ENCODE results near the gene GPD2. TPM values are rescaled to one million over a fixed set of nuclear protein-coding genes. Genes with fewer than 3 reads are reported as not detected.

Gene GPD2
- polyA plus RNA-seq, 1 donor from 2014 or later = 3.5 TPM

- Histone ChIP-seq H3K9me2 (ENCODE audit: insufficient read depth, low read length) (no peaks in the 10 kb centered on the region), H3K36me3 (ENCODE audit: insufficient read depth, low read length) (no peaks in the 10 kb centered on the region), H3K9ac (ENCODE audit: low read length) (no peak overlapping the region), H3K27ac (ENCODE audit: low read length) (no peak overlapping the region), H3K4me2 (ENCODE audit: low read length) (no peak overlapping the region), H3K79me2 (replicated peaks; ENCODE audit: insufficient read depth, low read length) (no peaks in the 10 kb centered on the region), H2AFZ (ENCODE audit: low read depth, low read length) (no peak overlapping the region), H3K9me3 (ENCODE audit: low read length) (no peaks in the 10 kb centered on the region), H3K4me3 (ENCODE audit: low read length) (no peak overlapping the region), H3F3A (ENCODE audit: insufficient read depth, low read length, poor library complexity, severe bottlenecking) (no peaks in the 10 kb centered on the region), H4K20me1 (ENCODE audit: insufficient read depth) (no peaks in the 10 kb centered on the region), H3K27me3 (ENCODE audit: insufficient read depth, low read depth, low read length) (no peaks in the 10 kb centered on the region)
- TF ChIP-seq EZH2 (IDR thresholded peaks at IDR 0.05; ENCODE audit: borderline replicate concordance, insufficient read depth, low read length, poor library complexity, severe bottlenecking) (no peak), MXI1 (conservative IDR thresholded peaks at IDR 0.05; ENCODE audit: poor library complexity, severe bottlenecking) (no peak), TAF1 (IDR thresholded peaks at IDR 0.05; ENCODE audit: low read depth) (no peak), RAD21 (conservative IDR thresholded peaks at IDR 0.05) (no peak), POLR2AphosphoS5 (IDR thresholded peaks at IDR 0.05) (no peak), SMC3 (conservative IDR thresholded peaks at IDR 0.05; ENCODE audit: poor library complexity) (no peak), EP300 (conservative IDR thresholded peaks at IDR 0.05; ENCODE audit: poor library complexity, severe bottlenecking) (no peak)
- TF ChIP-seq, protein P1, sequence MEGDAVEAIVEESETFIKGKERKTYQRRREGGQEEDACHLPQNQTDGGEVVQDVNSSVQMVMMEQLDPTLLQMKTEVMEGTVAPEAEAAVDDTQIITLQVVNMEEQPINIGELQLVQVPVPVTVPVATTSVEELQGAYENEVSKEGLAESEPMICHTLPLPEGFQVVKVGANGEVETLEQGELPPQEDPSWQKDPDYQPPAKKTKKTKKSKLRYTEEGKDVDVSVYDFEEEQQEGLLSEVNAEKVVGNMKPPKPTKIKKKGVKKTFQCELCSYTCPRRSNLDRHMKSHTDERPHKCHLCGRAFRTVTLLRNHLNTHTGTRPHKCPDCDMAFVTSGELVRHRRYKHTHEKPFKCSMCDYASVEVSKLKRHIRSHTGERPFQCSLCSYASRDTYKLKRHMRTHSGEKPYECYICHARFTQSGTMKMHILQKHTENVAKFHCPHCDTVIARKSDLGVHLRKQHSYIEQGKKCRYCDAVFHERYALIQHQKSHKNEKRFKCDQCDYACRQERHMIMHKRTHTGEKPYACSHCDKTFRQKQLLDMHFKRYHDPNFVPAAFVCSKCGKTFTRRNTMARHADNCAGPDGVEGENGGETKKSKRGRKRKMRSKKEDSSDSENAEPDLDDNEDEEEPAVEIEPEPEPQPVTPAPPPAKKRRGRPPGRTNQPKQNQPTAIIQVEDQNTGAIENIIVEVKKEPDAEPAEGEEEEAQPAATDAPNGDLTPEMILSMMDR (IDR thresholded peaks at IDR 0.05; ENCODE audit: poor library complexity, severe bottlenecking) = no peak
- TF ChIP-seq, protein P2, sequence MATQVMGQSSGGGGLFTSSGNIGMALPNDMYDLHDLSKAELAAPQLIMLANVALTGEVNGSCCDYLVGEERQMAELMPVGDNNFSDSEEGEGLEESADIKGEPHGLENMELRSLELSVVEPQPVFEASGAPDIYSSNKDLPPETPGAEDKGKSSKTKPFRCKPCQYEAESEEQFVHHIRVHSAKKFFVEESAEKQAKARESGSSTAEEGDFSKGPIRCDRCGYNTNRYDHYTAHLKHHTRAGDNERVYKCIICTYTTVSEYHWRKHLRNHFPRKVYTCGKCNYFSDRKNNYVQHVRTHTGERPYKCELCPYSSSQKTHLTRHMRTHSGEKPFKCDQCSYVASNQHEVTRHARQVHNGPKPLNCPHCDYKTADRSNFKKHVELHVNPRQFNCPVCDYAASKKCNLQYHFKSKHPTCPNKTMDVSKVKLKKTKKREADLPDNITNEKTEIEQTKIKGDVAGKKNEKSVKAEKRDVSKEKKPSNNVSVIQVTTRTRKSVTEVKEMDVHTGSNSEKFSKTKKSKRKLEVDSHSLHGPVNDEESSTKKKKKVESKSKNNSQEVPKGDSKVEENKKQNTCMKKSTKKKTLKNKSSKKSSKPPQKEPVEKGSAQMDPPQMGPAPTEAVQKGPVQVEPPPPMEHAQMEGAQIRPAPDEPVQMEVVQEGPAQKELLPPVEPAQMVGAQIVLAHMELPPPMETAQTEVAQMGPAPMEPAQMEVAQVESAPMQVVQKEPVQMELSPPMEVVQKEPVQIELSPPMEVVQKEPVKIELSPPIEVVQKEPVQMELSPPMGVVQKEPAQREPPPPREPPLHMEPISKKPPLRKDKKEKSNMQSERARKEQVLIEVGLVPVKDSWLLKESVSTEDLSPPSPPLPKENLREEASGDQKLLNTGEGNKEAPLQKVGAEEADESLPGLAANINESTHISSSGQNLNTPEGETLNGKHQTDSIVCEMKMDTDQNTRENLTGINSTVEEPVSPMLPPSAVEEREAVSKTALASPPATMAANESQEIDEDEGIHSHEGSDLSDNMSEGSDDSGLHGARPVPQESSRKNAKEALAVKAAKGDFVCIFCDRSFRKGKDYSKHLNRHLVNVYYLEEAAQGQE (IDR thresholded peaks at IDR 0.05; ENCODE audit: borderline replicate concordance) = no peak
Measured at GRCh38 chr2:156540706-156541105, 104.5 kb downstream of the GPD2 start.

GRCh38 chr2:156541229-156541628, 105.0 kb downstream of the GPD2 start:
- H3K79me2 ChIP-seq (replicated peaks; ENCODE audit: insufficient read depth, low read length) = no peaks in the 10 kb centered on the region
- H3K27ac ChIP-seq (ENCODE audit: low read length) = no peak overlapping the region
- no peaks in the 10 kb centered on the region for H3K9me2 ChIP-seq (ENCODE audit: insufficient read depth, low read length)
- H3K36me3 ChIP-seq (ENCODE audit: insufficient read depth, low read length) = no peaks in the 10 kb centered on the region
- H3K4me2 ChIP-seq (ENCODE audit: low read length) = no peak overlapping the region
- no peaks in the 10 kb centered on the region for H3K27me3 ChIP-seq (ENCODE audit: insufficient read depth, low read depth, low read length)
- H3K9ac ChIP-seq (ENCODE audit: low read length) = no peak overlapping the region
- no peaks in the 10 kb centered on the region for H3F3A ChIP-seq (ENCODE audit: insufficient read depth, low read length, poor library complexity, severe bottlenecking)
- no peaks in the 10 kb centered on the region for H3K9me3 ChIP-seq (ENCODE audit: low read length)
- no peak for TF ChIP-seq TAF1 (IDR thresholded peaks at IDR 0.05; ENCODE audit: low read depth)
- no peak for TF ChIP-seq MXI1 (conservative IDR thresholded peaks at IDR 0.05; ENCODE audit: poor library complexity, severe bottlenecking)
- no peak for TF ChIP-seq RAD21 (conservative IDR thresholded peaks at IDR 0.05)
- TF ChIP-seq SMC3 (conservative IDR thresholded peaks at IDR 0.05; ENCODE audit: poor library complexity) = no peak
- no peak for TF ChIP-seq EZH2 (IDR thresholded peaks at IDR 0.05; ENCODE audit: borderline replicate concordance, insufficient read depth, low read length, poor library complexity, severe bottlenecking)
- no peak for TF ChIP-seq POLR2AphosphoS5 (IDR thresholded peaks at IDR 0.05)
- no peak for TF ChIP-seq EP300 (conservative IDR thresholded peaks at IDR 0.05; ENCODE audit: poor library complexity, severe bottlenecking)
- TF ChIP-seq, protein P2 (IDR thresholded peaks at IDR 0.05; ENCODE audit: borderline replicate concordance) = no peak
- TF ChIP-seq, protein P1 (IDR thresholded peaks at IDR 0.05; ENCODE audit: poor library complexity, severe bottlenecking) = no peak
- no peak overlapping the region for H3K4me3 ChIP-seq (ENCODE audit: low read length)
- H2AFZ ChIP-seq (ENCODE audit: low read depth, low read length) = no peak overlapping the region
- no peaks in the 10 kb centered on the region for H4K20me1 ChIP-seq (ENCODE audit: insufficient read depth)
